ENCODE measurements around the gene MPIG6B. TPM values are rescaled to one million over a fixed set of nuclear protein-coding genes. Genes with fewer than 3 reads are reported as not detected.
A peak's percentile ranks its signal among the peaks of the same experiment; 100 is the strongest.

Gene MPIG6B
- total RNA-seq, 1 donor from 2014 or later, result not detected

GRCh38 chr6:31740397-31741223, 17.4 kb downstream of the MPIG6B start:
- Mint-ChIP-seq H3K9me3 (no peaks in the 10 kb centered on the region), H3K4me1 (peaks cover 49% of the 10 kb centered on the region)

GRCh38 chr6:31741815-31742214, 18.6 kb downstream of the MPIG6B start:
- peaks cover 17% of the 10 kb centered on the region for H3K36me3 Mint-ChIP-seq (ENCODE audit: low read depth)
- TF ChIP-seq CTCF (IDR thresholded peaks at IDR 0.05), result no peak
- H3K27me3 Mint-ChIP-seq, result no peaks in the 10 kb centered on the region
- ChIA-PET CTCF (interaction anchor here (0.9 to 2.9 kb wide), 2 partner anchors 12 to 28 kb away, joined by 3 to 14 read pairs; no protein-coding TSS in a partner anchor), POLR2A (interaction anchor here (0.6 to 7.5 kb wide), 3 partner anchors 14 to 76 kb away, joined by 8 to 131 read pairs (median 103); partner anchors contain the start of genes DDAH2 and VARS1)
- no peak for DNase-seq
- intact Hi-C loops (cut with micrococcal nuclease), result no loop called here
- peak overlapping the region; percentile 10 for H3K27ac Mint-ChIP-seq
- no peak for ATAC-seq (ENCODE audit: low read depth)
- peaks cover 43% of the 10 kb centered on the region for H3K4me1 Mint-ChIP-seq
- peak overlapping the region; percentile 28 for H3K4me3 Mint-ChIP-seq
- H3K9me3 Mint-ChIP-seq, result no peaks in the 10 kb centered on the region

More at GRCh38 chr6:31740397-31741223, 17.4 kb downstream of the MPIG6B start:
- ATAC-seq (ENCODE audit: low read depth) (peak; percentile 4), DNase-seq (no peak)
- Mint-ChIP-seq H3K36me3 (ENCODE audit: low read depth) (peaks cover 24% of the 10 kb centered on the region), H3K27ac (peak overlapping the region; percentile 94), H3K27me3 (no peaks in the 10 kb centered on the region), H3K4me3 (peak overlapping the region; percentile 93)
- TF ChIP-seq CTCF (IDR thresholded peaks at IDR 0.05), result no peak
- ChIA-PET POLR2A (interaction anchor here (0.6 to 7.5 kb wide), 17 partner anchors 13 to 218 kb away, joined by 3 to 131 read pairs (median 5); partner anchors contain the start of genes BAG6, C6orf47, DDAH2 and HSPA1A), CTCF (interaction anchor here (0.9 to 2.9 kb wide), 7 partner anchors 11 to 189 kb away, joined by 3 to 14 read pairs (median 4); no protein-coding TSS in a partner anchor)
- intact Hi-C loops (cut with micrococcal nuclease), result loop anchor here (1.0 kb wide), 1 partner anchor 49 kb away; no protein-coding TSS in a partner anchor

GRCh38 chr6:31742894-31743293, 19.7 kb downstream of the MPIG6B start:
- no peak for TF ChIP-seq CTCF (IDR thresholded peaks at IDR 0.05)
- Mint-ChIP-seq H3K36me3 (ENCODE audit: low read depth) (peaks cover 23% of the 10 kb centered on the region), H3K27ac (no peak overlapping the region), H3K27me3 (no peaks in the 10 kb centered on the region), H3K9me3 (no peaks in the 10 kb centered on the region), H3K4me1 (peaks cover 32% of the 10 kb centered on the region), H3K4me3 (no peak overlapping the region)
- intact Hi-C loops (cut with micrococcal nuclease), result no loop called here
- POLR2A ChIA-PET, result no interaction called here
- CTCF ChIA-PET, result no interaction called here
- no peak for DNase-seq
- ATAC-seq (ENCODE audit: low read depth), result no peak

GRCh38 chr6:31744422-31744821, 21.2 kb downstream of the MPIG6B start:
- ATAC-seq (ENCODE audit: low read depth), result no peak
- no peak for TF ChIP-seq CTCF (IDR thresholded peaks at IDR 0.05)
- ChIA-PET CTCF (no interaction called here), POLR2A (no interaction called here)
- H3K4me3 Mint-ChIP-seq, result no peak overlapping the region
- peaks cover 29% of the 10 kb centered on the region for H3K36me3 Mint-ChIP-seq (ENCODE audit: low read depth)
- no peaks in the 10 kb centered on the region for H3K27me3 Mint-ChIP-seq
- no peak for DNase-seq
- no peak overlapping the region for H3K27ac Mint-ChIP-seq
- no peaks in the 10 kb centered on the region for H3K9me3 Mint-ChIP-seq
- intact Hi-C loops (cut with micrococcal nuclease), result no loop called here
- H3K4me1 Mint-ChIP-seq, result peaks cover 17% of the 10 kb centered on the region

All from activated B cell treated with CpG ODN at 0.5 μM for 24 hours (primary cell).